Measurements from ENCODE around the gene RBCK1.

RBCK1 gene

GRCh38 chr20:462199-462991 is 54.3 kb downstream of the RBCK1 start, which contains the start of gene TBC1D20:
TBC1D20 (minus strand) TSS chr20:462533; CDS start chr20:462405, 128 bp downstream.
- Histone ChIP-seq H3F3A (ENCODE audit: insufficient read depth, low read length) (peaks cover 14% of the 10 kb centered on the region), H3K27me3 (replicated peaks; ENCODE audit: insufficient read depth, low read length) (no peaks in the 10 kb centered on the region), H3K79me2 (ENCODE audit: low read length) (peaks cover 46% of the 10 kb centered on the region), H3K4me2 (ENCODE audit: low read depth, low read length) (peak within 1 kb of the TSS; percentile 86), H3K4me3 (ENCODE audit: low read length) (peak within 1 kb of the TSS; percentile 80), H3K4me1 (ENCODE audit: low read length) (peaks cover 11% of the 10 kb centered on the region; the same call in 1 of the 2 replicates), H3K27ac (ENCODE audit: low read length) (peak within 1 kb of the TSS; percentile 47; the same call in 1 of the 2 replicates), H3K9me3 (replicated peaks; ENCODE audit: insufficient read depth, low read length) (no peaks in the 10 kb centered on the region), H3K9ac (ENCODE audit: low read length) (peak within 1 kb of the TSS; percentile 71), H4K20me1 (ENCODE audit: insufficient read depth, low read length) (peaks cover 9% of the 10 kb centered on the region; the same call in 1 of the 2 replicates), H2AFZ (ENCODE audit: low read length) (peak within 1 kb of the TSS; percentile 63), H3K9me2 (replicated peaks; ENCODE audit: insufficient read depth, low read length) (no peaks in the 10 kb centered on the region), H3K36me3 (replicated peaks; ENCODE audit: insufficient read depth, low read length) (no peaks in the 10 kb centered on the region)
- peak; percentile 92 for DNase-seq
- TF ChIP-seq CTCF (IDR thresholded peaks at IDR 0.05; ENCODE audit: low read length) (peak; percentile 13), EZH2phosphoT487 (IDR thresholded peaks at IDR 0.05; ENCODE audit: low read length) (no peak)

- Histone ChIP-seq H3K27me3 (replicated peaks; ENCODE audit: insufficient read depth, low read length) (no peaks in the 10 kb centered on the region), H3K9me3 (replicated peaks; ENCODE audit: insufficient read depth, low read length) (no peaks in the 10 kb centered on the region), H3K4me2 (ENCODE audit: low read depth, low read length) (no peak overlapping the region), H3K27ac (ENCODE audit: low read length) (no peak overlapping the region), H3K4me1 (ENCODE audit: low read length) (peaks cover 3% of the 10 kb centered on the region; the same call in 1 of the 2 replicates), H3K79me2 (ENCODE audit: low read length) (no peaks in the 10 kb centered on the region), H3F3A (ENCODE audit: insufficient read depth, low read length) (peaks cover 4% of the 10 kb centered on the region), H3K9ac (ENCODE audit: low read length) (no peak overlapping the region), H3K9me2 (replicated peaks; ENCODE audit: insufficient read depth, low read length) (no peaks in the 10 kb centered on the region), H4K20me1 (ENCODE audit: insufficient read depth, low read length) (no peaks in the 10 kb centered on the region), H3K4me3 (ENCODE audit: low read length) (no peak overlapping the region), H3K36me3 (replicated peaks; ENCODE audit: insufficient read depth, low read length) (no peaks in the 10 kb centered on the region), H2AFZ (ENCODE audit: low read length) (no peak overlapping the region)
- no peak for DNase-seq
- no peak for TF ChIP-seq CTCF (IDR thresholded peaks at IDR 0.05; ENCODE audit: low read length)
- TF ChIP-seq EZH2 (optimal IDR thresholded peaks at IDR 0.05; ENCODE audit: low read depth, low read length) = no peak
- TF ChIP-seq EZH2phosphoT487 (IDR thresholded peaks at IDR 0.05; ENCODE audit: low read length) = no peak
These were observed 59.7 kb downstream of the RBCK1 start for GRCh38 chr20:467755-468154.

GRCh38 chr20:469746-470490 is 61.8 kb downstream of the RBCK1 start:
- no peak overlapping the region for H3K9ac ChIP-seq (ENCODE audit: low read length)
- H2AFZ ChIP-seq (ENCODE audit: low read length) = no peak overlapping the region
- no peaks in the 10 kb centered on the region for H4K20me1 ChIP-seq (ENCODE audit: insufficient read depth, low read length)
- no peaks in the 10 kb centered on the region for H3K79me2 ChIP-seq (ENCODE audit: low read length)
- no peak overlapping the region for H3K4me2 ChIP-seq (ENCODE audit: low read depth, low read length)
- no peak for DNase-seq
- no peaks in the 10 kb centered on the region for H3K36me3 ChIP-seq (replicated peaks; ENCODE audit: insufficient read depth, low read length)
- no peak overlapping the region for H3K27ac ChIP-seq (ENCODE audit: low read length)
- no peaks in the 10 kb centered on the region for H3K4me1 ChIP-seq (ENCODE audit: low read length)
- no peak for TF ChIP-seq EZH2 (optimal IDR thresholded peaks at IDR 0.05; ENCODE audit: low read depth, low read length)
- TF ChIP-seq CTCF (IDR thresholded peaks at IDR 0.05; ENCODE audit: low read length) = no peak
- no peak for TF ChIP-seq EZH2phosphoT487 (IDR thresholded peaks at IDR 0.05; ENCODE audit: low read length)
- H3K9me2 ChIP-seq (replicated peaks; ENCODE audit: insufficient read depth, low read length) = no peaks in the 10 kb centered on the region
- no peaks in the 10 kb centered on the region for H3F3A ChIP-seq (ENCODE audit: insufficient read depth, low read length)
- H3K9me3 ChIP-seq (replicated peaks; ENCODE audit: insufficient read depth, low read length) = no peaks in the 10 kb centered on the region
- H3K4me3 ChIP-seq (ENCODE audit: low read length) = no peak overlapping the region
- no peaks in the 10 kb centered on the region for H3K27me3 ChIP-seq (replicated peaks; ENCODE audit: insufficient read depth, low read length)
